Adrenal gland (tissue), 5 donors: ENCODE measurements around the gene MKKS.

Experiments used
- CTCF ChIP-seq, 6 experiments: fragments of 450-650 bp in 4 of 6; fragments of 200-600 bp in 2 of 6; sonication (generic) in 1 of 6; IDR thresholded peaks; 1 replicate in 5 of 6; 2 replicates in 1 of 6; pipeline versions ENCODE4 v1.5.1 to v1.8.0; 2016 to 2021; ENCODE audit warnings: antibody characterized with exemption in 6 of 6, mild to moderate bottlenecking in 2 of 6, moderate library complexity in 1 of 6
- POLR2A ChIP-seq, 2 donors: fragments of 450-650 bp; IDR thresholded peaks; one replicate each; pipeline ENCODE4 v1.6.1; 2017; ENCODE audit warnings: antibody characterized with exemption in 2 of 2, mild to moderate bottlenecking in 2 of 2, moderate library complexity in 1 of 2
- donor health status: DM: no; HTN: no; CAD: no.

DNA sequence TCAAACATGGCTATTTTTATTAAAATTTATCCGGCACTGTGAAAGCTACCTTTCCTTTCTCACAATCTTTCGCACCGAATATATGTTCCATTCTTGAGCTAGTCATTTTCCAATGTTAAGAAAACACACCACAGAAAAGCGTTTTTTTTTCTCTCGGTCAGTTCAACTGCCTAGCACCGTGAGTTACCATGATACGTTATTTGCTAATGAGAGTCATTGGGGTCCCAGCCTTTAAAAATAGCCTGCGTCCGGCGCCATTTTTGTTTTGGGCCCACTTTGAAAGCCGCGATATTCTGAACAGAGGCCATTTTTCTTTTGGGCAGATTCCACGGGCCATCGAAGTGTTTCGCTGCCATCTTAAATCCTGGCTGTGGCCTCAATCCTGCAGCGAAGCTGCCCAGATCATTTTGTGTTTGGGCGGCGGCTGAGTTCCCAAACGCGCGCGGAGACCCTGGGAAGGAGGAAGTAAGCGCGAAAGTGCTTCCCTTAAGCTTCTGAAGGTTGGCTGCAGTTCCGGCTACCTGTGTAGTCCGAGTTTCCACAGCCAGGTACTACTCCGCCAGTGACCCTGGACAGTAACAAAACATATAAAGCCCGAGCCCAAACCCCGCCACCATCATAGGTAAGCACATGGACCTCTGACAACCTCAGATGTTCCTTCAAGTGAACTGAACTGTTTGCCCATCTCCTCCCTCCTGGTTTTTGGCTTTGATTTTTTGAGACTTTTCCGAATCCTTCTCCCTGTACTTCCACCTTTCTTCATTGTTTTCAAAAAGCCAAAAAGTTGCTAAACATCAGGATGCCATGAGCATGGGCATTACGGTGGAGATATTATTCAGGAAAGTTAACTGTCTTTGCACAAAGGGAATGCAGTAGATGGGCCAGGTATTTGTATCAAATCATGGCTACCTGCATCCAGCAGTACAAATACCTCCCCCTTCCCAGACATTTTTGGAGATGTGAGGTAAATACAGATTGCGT is 1.1 kb upstream of the MKKS start, which contains the start of gene SLX4IP:
- TF ChIP-seq CTCF (IDR thresholded peaks at IDR 0.05) (no peak), POLR2A (IDR thresholded peaks at IDR 0.05) (peak in 1 of 2 donors; percentile 18)
